GM13976 (cell line): ENCODE results near the gene GPR4.

ENCODE experiments used
- DNase-seq: peaks from one replicate; pipeline ENCODE4 v3.0.0; 2012; ENCODE audit warnings: low spot score
- CTCF ChIP-seq: IDR thresholded peaks from 2 replicates; pipeline ENCODE4 v1.5.1; 2012; ENCODE audit warnings: borderline replicate concordance, mild to moderate bottlenecking; ENCODE audit not compliant: insufficient read depth; ENCODE audit errors: extremely low read depth, missing control alignments, control extremely low read depth
- in situ Hi-C: fragments of 300-500 bp; cut with MboI; formaldehyde crosslinking; loops from one replicate; pipeline ENCODE4 v1.12.0; 2022; ENCODE audit warnings: low sequenced_read_pairs, mixed read lengths, inconsistent platforms; ENCODE audit not compliant: unreplicated experiment

GPR4 gene

GRCh38 chr19:45643024-45643926 lies 41.3 kb upstream of the GPR4 start:
- peak; percentile 99 for TF ChIP-seq CTCF
- peak; percentile 87 for DNase-seq
- in situ Hi-C loops: no loop called here

GRCh38 chr19:45641274-45642105 lies 39.5 kb upstream of the GPR4 start:
- DNase-seq: peak; percentile 92
- no peak for TF ChIP-seq CTCF
- in situ Hi-C loops: no loop called here

GRCh38 chr19:45640849-45641273 lies 38.8 kb upstream of the GPR4 start:
- DNase-seq: no peak
- in situ Hi-C loops: no loop called here
- no peak for TF ChIP-seq CTCF

GRCh38 chr19:45638930-45639729 lies 37.1 kb upstream of the GPR4 start, which contains the start of gene EML2:
Gene EML2 (minus strand): TSS chr19:45639397. CDS start chr19:45639376, 21 bp downstream.
- no peak for TF ChIP-seq CTCF
- in situ Hi-C loops: no loop called here
- DNase-seq: peak; percentile 78

- no peak for TF ChIP-seq CTCF
- DNase-seq: no peak
- in situ Hi-C loops: no loop called here
Observed at GRCh38 chr19:45637890-45638667, 36.1 kb upstream of the GPR4 start.

- no peak for DNase-seq
- no peak for TF ChIP-seq CTCF
- in situ Hi-C loops: no loop called here
Observed at GRCh38 chr19:45636902-45637301, 34.9 kb upstream of the GPR4 start.
